ENCODE results near the gene MTX1. TPM values are rescaled to one million over a fixed set of nuclear protein-coding genes. Genes with fewer than 3 reads are reported as not detected.

MTX1 gene
- total and polyA plus RNA-seq, 2 of the 4 experiments (the other 2 are of a cell fraction), result 67.2 to 73.7 TPM

- TF ChIP-seq USF2 (IDR thresholded peaks at IDR 0.05; ENCODE audit: low read depth, low read length), result peak; percentile 50
- TF ChIP-seq RCOR1 (IDR thresholded peaks at IDR 0.05; ENCODE audit: insufficient replicate concordance, low read length), result peak; percentile 96
Observed at GRCh38 chr1:155244368-155245162, 36.1 kb downstream of the MTX1 start (continued).

GRCh38 chr1:155245163-155245524, 36.6 kb downstream of the MTX1 start:
- H3K9me3 ChIP-seq (ENCODE audit: control insufficient read depth, insufficient read depth, low read length), result no peaks in the 10 kb centered on the region
- intact Hi-C loops (cut with micrococcal nuclease), result no loop called here
- H3K4ac ChIP-seq (ENCODE audit: low read depth, low read length), result peak overlapping the region; percentile 96
- ChIA-PET POLR2A (ENCODE audit: unreplicated experiment) (no interaction called here), CTCF (no interaction called here)
- H3K9me1 ChIP-seq (ENCODE audit: insufficient read depth, low read length), result peaks cover 6% of the 10 kb centered on the region
- peak overlapping the region; percentile 31; the same call in 1 of the 2 replicates for H3K18ac ChIP-seq (ENCODE audit: low read depth, low read length)
- peak overlapping the region; percentile 92 for H3K14ac ChIP-seq (replicated peaks; ENCODE audit: low read depth, low read length)
- H3K4me1 ChIP-seq (ENCODE audit: control insufficient read depth, insufficient read depth, low read length), result peaks cover 6% of the 10 kb centered on the region; the same call in 1 of the 2 replicates
- H3K36me3 ChIP-seq (ENCODE audit: control insufficient read depth, insufficient read depth, low read length), result peaks cover 13% of the 10 kb centered on the region
- peak overlapping the region; percentile 41 for H4K5ac ChIP-seq (ENCODE audit: low read depth, low read length)
- H2BK5ac ChIP-seq (ENCODE audit: low read depth, low read length, poor library complexity, severe bottlenecking), result peak overlapping the region; percentile 77
- peak overlapping the region; percentile 90; the same call in 1 of the 2 replicates for H3K23ac ChIP-seq (ENCODE audit: low read depth, low read length)
- dilution Hi-C loops (cut with HindIII; ENCODE audit: low sequenced_read_pairs, unreplicated experiment), result no loop called here
- H2BK120ac ChIP-seq (ENCODE audit: low read depth, low read length), result peak overlapping the region; percentile 80
- H2BK15ac ChIP-seq (ENCODE audit: low read depth, low read length), result peak overlapping the region; percentile 95; the same call in 2 of the 3 replicates
- H3K4me3 ChIP-seq (ENCODE audit: insufficient read depth, low read depth, low read length), result peak overlapping the region; percentile 53
- H3K4me2 ChIP-seq (ENCODE audit: low read depth, low read length), result peak overlapping the region; percentile 91
- no TSS peak for BruUV-seq (replicated peaks)
- H2AFZ ChIP-seq (replicated peaks; ENCODE audit: low read length, poor library complexity), result peak overlapping the region; percentile 96
- ATAC-seq (ENCODE audit: low read depth) (no peak), DNase-seq (no peak)
- no peak overlapping the region for H2BK20ac ChIP-seq (ENCODE audit: low read depth, low read length)
- peaks cover 4 to 31% of the 10 kb centered on the region in 2 experiments; a peak in 3 of 4 replicates for H3K79me1 ChIP-seq (ENCODE audit: low read depth in 1 of 2, low read length in 2 of 2)
- in situ Hi-C loops (cut with MboI; ENCODE audit: low sequenced_read_pairs), result no loop called here
- H2AK9ac ChIP-seq (replicated peaks; ENCODE audit: low read depth, low read length, poor library complexity), result peak overlapping the region; percentile 96
- peak overlapping the region; percentile 87 for H2AK5ac ChIP-seq (ENCODE audit: low read depth, low read length)
- peak overlapping the region; percentile 87 for H3K56ac ChIP-seq (ENCODE audit: extremely low read depth, insufficient read depth, low read length)
- H4K91ac ChIP-seq (ENCODE audit: insufficient read depth, low read depth, low read length), result peak overlapping the region; percentile 92
- H4K8ac ChIP-seq (ENCODE audit: low read depth in 2 of 2, low read length in 2 of 2), result peak overlapping the region; percentile 93 to 98
- no CpG with 5 or more reads among the region's 8 CpGs for WGBS, 2 experiments (ENCODE audit: extremely low coverage in 2 of 2, insufficient read length in 1 of 2)
- H3K27ac ChIP-seq (ENCODE audit: insufficient read depth, low read length), result peak overlapping the region; percentile 80
- no peaks in the 10 kb centered on the region for H3K27me3 ChIP-seq (ENCODE audit: control insufficient read depth, insufficient read depth, low read length)
- peak overlapping the region; percentile 68 for H3K9ac ChIP-seq (ENCODE audit: low read depth, low read length)
- no peaks in the 10 kb centered on the region for H4K20me1 ChIP-seq (ENCODE audit: insufficient read depth, low read length)
- no peak for TF ChIP-seq CHD1 (IDR thresholded peaks at IDR 0.05; ENCODE audit: low read depth, low read length)
- no peak for TF ChIP-seq FOS (IDR thresholded peaks at IDR 0.05; ENCODE audit: low read depth, low read length)
- no peak for TF ChIP-seq MXI1 (IDR thresholded peaks at IDR 0.05; ENCODE audit: borderline replicate concordance, low read depth, low read length)
- no peak for TF ChIP-seq USF2 (IDR thresholded peaks at IDR 0.05; ENCODE audit: low read depth, low read length)
- no peak for TF ChIP-seq CTCF (conservative IDR thresholded peaks at IDR 0.05; ENCODE audit: low read depth, low read length)
- no peak for TF ChIP-seq SMC3 (IDR thresholded peaks at IDR 0.05; ENCODE audit: low read depth, low read length)
- TF ChIP-seq CEBPB (IDR thresholded peaks at IDR 0.05; ENCODE audit: low read depth, low read length), result no peak
- no peak for TF ChIP-seq NFE2L2 (IDR thresholded peaks at IDR 0.05; ENCODE audit: low read depth, low read length)
- no peak for TF ChIP-seq RCOR1 (IDR thresholded peaks at IDR 0.05; ENCODE audit: insufficient replicate concordance, low read length)
